HG02970 (cell line): ENCODE results near the gene BCL2L11.

Experiments
- ATAC-seq: cut with Tn5 transposase; IDR thresholded peaks from one replicate; pipeline ENCODE4 v1.9.1; 2021; ENCODE audit warnings: mild to moderate bottlenecking, moderate library complexity, moderate number of reproducible peaks; ENCODE audit not compliant: unreplicated experiment, low FRiP score

The BCL2L11 gene

GRCh38 chr2:111167076-111167862, 46.6 kb downstream of the BCL2L11 start:
- no peak for ATAC-seq

DNA sequence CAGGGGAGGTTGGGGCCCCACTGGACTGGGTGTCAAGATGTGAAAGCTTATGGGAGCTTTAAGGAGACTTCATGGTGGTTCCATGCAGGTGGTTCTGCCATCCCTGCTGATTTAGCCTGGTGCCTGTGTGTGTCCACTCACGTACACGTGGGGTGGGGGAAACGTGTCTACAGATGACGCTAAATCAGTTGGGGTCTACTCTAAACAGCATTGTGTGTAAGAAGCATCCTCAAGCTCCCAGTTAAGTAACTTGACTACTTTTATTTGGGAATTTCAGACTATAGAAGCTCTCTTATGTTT, 47.1 kb downstream of the BCL2L11 start:
- no peak for ATAC-seq

- ATAC-seq: no peak
Observed at GRCh38 chr2:111168528-111169239, 48.0 kb downstream of the BCL2L11 start.

DNA sequence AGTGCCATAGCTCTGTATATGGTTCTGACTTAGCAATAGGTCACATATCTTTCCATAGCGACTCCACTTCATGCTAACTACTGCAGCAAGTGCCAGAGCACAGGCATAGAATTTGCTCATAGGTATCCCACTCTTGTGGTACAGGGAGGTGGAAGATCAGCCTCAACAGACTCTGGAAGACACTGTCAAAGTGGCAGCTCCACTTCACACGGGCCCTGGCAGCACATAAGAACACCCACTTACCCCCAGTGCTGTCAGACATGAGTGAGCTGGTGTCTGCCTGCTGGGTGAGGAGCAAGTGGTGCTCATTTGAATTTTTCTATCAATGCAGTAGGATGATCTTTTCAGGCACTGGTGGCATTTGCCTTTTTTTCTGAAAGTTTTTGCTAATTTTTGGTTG, 48.6 kb downstream of the BCL2L11 start:
- ATAC-seq: no peak

GRCh38 chr2:111169924-111170323, 49.2 kb downstream of the BCL2L11 start:
- ATAC-seq: no peak

- no peak for ATAC-seq
Observed at GRCh38 chr2:111171337-111171930, 50.7 kb downstream of the BCL2L11 start.

DNA sequence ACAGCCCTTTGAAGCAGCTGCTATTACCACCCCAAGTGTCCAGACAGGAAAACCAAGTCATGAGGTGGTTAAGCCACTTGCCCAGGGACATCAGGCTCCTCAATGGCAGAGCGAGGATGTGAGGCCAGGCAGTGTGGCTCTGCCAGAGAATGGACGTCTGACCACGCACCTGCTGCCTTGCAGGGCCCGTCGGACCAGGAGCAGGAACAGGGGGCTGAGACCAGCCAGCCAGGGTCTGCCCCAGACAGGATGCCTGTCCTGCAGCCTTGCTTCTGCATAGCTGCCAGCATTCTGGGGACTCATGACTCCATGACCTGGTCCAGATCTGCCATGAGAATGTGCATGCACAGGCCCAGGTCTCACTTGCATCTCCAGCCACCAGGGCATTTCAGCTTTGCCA, 52.0 kb downstream of the BCL2L11 start:
- no peak for ATAC-seq

GRCh38 chr2:111173338-111173737, 52.6 kb downstream of the BCL2L11 start:
- ATAC-seq: no peak

- no peak for ATAC-seq
Observed at GRCh38 chr2:111173856-111174255, 53.1 kb downstream of the BCL2L11 start.

GRCh38 chr2:111175615-111176014, 54.9 kb downstream of the BCL2L11 start:
- ATAC-seq: no peak

GRCh38 chr2:111176388-111176787, 55.7 kb downstream of the BCL2L11 start:
- no peak for ATAC-seq

- no peak for ATAC-seq
Observed at GRCh38 chr2:111176867-111177266, 56.2 kb downstream of the BCL2L11 start.

- no peak for ATAC-seq
Observed at GRCh38 chr2:111178296-111178695, 57.6 kb downstream of the BCL2L11 start.

DNA sequence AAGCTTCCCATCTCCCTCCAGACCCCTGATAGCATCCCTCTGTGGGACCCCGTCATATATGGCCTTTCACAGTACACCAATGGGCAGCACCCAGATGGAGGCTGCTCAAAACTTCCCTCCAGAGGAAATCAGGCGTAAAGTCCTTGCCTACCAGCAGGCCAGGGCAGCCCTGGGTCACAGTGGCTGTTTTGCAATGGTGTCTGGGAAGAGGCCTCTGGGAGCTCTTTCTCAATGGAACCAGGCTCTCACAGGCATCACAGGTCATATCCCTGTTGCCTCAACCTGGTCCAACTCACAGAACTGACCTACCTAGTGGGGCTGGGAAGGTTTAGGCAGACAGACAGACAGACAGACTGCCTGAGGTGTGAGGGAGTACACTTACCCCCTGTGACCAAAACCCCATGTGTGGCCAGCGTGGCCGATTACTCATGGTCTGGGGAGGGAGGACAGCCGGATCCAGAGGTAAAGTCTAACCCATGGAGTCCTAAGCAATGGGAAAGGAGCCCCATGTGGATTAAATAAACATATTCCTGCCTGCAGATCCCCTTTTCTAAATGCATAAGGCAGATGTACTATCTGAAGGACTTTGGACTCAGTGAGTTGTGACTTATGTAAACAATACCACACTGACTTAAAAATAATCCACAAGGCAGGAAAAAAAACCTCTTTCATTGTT, 58.2 kb downstream of the BCL2L11 start:
- ATAC-seq: no peak

DNA sequence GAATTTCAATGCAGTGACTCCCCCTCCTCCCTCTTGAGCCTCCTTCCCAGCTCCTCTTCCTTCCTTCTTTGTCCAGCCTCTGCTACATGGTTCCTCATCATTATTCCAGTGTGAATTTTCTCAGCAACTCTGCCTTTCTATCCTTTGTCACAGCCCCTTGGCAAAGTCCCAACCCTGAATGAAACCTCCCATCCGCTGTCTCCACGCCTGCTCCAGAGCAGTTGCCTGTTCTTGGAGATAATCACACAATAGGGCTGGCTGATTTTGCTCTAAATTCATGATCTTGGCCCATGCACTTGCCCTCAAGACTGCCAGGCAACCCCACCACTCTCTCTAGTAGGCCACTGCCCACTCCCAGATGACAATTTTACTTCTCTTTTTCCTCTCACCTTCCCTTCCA, 61.4 kb downstream of the BCL2L11 start:
- ATAC-seq: no peak

- ATAC-seq: no peak
Observed at GRCh38 chr2:111182740-111183139, 62.0 kb downstream of the BCL2L11 start.

GRCh38 chr2:111184725-111185310, 64.1 kb downstream of the BCL2L11 start:
- ATAC-seq: no peak

GRCh38 chr2:111185361-111186022, 64.8 kb downstream of the BCL2L11 start:
- no peak for ATAC-seq

- ATAC-seq: no peak
Observed at GRCh38 chr2:111186121-111186715, 65.5 kb downstream of the BCL2L11 start.

- ATAC-seq: no peak
Observed at GRCh38 chr2:111186933-111187332, 66.2 kb downstream of the BCL2L11 start.
